HepG2 (cell line): ENCODE results near the gene CISH. TPM values are rescaled to one million over a fixed set of nuclear protein-coding genes. Genes with fewer than 3 reads are reported as not detected.

Source experiments
- AKAP8 ChIP-seq: sonication (generic); formaldehyde crosslinking; IDR thresholded peaks from 2 replicates; pipeline ENCODE4 v1.5.1; 2020; ENCODE audit warnings: mild to moderate bottlenecking, missing genetic modification reagents
- ATF2 ChIP-seq: sonication (generic); formaldehyde crosslinking; IDR thresholded peaks from 2 replicates; pipeline ENCODE4 v1.4.0; 2020; ENCODE audit warnings: missing genetic modification reagents
- E2F1 ChIP-seq: sonication (generic); formaldehyde crosslinking; IDR thresholded peaks from 2 replicates; pipeline ENCODE4 v1.5.0; 2020; ENCODE audit warnings: missing genetic modification reagents
- ERF ChIP-seq: IDR thresholded peaks from 2 replicates; pipeline ENCODE4 v1.6.1; 2018; ENCODE audit warnings: missing biosample characterization, missing genetic modification reagents
- HOXA3 ChIP-seq: sonication (generic); formaldehyde crosslinking; IDR thresholded peaks from 2 replicates; pipeline ENCODE4 v1.5.0; 2020; ENCODE audit warnings: missing genetic modification reagents
- KDM2A ChIP-seq: sonication (generic); formaldehyde crosslinking; IDR thresholded peaks from 2 replicates; pipeline ENCODE4 v1.4.0; 2020; ENCODE audit warnings: low read depth, missing genetic modification reagents, borderline replicate concordance
- MIXL1 ChIP-seq: IDR thresholded peaks from 2 replicates; pipeline ENCODE4 v1.6.1; 2016
- MXI1 ChIP-seq: IDR thresholded peaks from 3 replicates; pipeline ENCODE4 v1.6.1; 2012; ENCODE audit warnings: low read depth, low read length, inconsistent platforms, borderline replicate concordance
- NFKB2 ChIP-seq: sonication (generic); formaldehyde crosslinking; IDR thresholded peaks from 2 replicates; pipeline ENCODE4 v1.4.0; 2020; ENCODE audit warnings: missing genetic modification reagents, borderline replicate concordance
- PATZ1 ChIP-seq: sonication (generic); formaldehyde crosslinking; IDR thresholded peaks from 2 replicates; pipeline ENCODE4 v1.4.0; 2020; ENCODE audit warnings: missing genetic modification reagents
- RAD21 ChIP-seq: fragments of 450-650 bp; formaldehyde crosslinking; IDR thresholded peaks from 2 replicates; pipeline ENCODE4 v1.5.0; 2020; ENCODE audit warnings: mild to moderate bottlenecking
- SMARCE1 ChIP-seq: fragments of 450-650 bp; IDR thresholded peaks from 2 replicates; pipeline ENCODE4 v1.6.1; 2017; ENCODE audit warnings: borderline replicate concordance
- SMC3 ChIP-seq: IDR thresholded peaks from 2 replicates; pipeline ENCODE4 v1.6.1; 2011; ENCODE audit warnings: low read length, improper control_type of control experiment
- ZBTB25 ChIP-seq: IDR thresholded peaks from 2 replicates; pipeline ENCODE4 v1.6.1; 2018; ENCODE audit warnings: missing genetic modification reagents
- ZKSCAN8 ChIP-seq: IDR thresholded peaks from 2 replicates; pipeline ENCODE4 v1.6.1; 2016; ENCODE audit warnings: borderline replicate concordance, missing genetic modification reagents, missing compliant biosample characterization
- ZMAT3 ChIP-seq: sonication (generic); formaldehyde crosslinking; conservative IDR thresholded peaks from 2 replicates; pipeline ENCODE4 v1.7.0; 2021; ENCODE audit warnings: missing genetic modification reagents
- ZNF251 ChIP-seq: sonication (generic); formaldehyde crosslinking; IDR thresholded peaks from 2 replicates; pipeline ENCODE4 v1.9.0; 2021; ENCODE audit warnings: mild to moderate bottlenecking, missing genetic modification reagents
- ZNF543 ChIP-seq: sonication (generic); formaldehyde crosslinking; IDR thresholded peaks from 2 replicates; pipeline ENCODE4 v1.4.0; 2020; ENCODE audit warnings: mild to moderate bottlenecking, missing genetic modification reagents
- ZNF556 ChIP-seq: sonication (generic); formaldehyde crosslinking; IDR thresholded peaks from 2 replicates; pipeline ENCODE4 v1.4.0; 2020; ENCODE audit warnings: mild to moderate bottlenecking, missing genetic modification reagents, borderline replicate concordance
- ZNF574 ChIP-seq: sonication (generic); formaldehyde crosslinking; IDR thresholded peaks from 2 replicates; pipeline ENCODE4 v1.4.0; 2020; ENCODE audit warnings: missing genetic modification reagents
- ZNF614 ChIP-seq: IDR thresholded peaks from 2 replicates; pipeline ENCODE4 v1.6.1; 2018; ENCODE audit warnings: missing biosample characterization, missing genetic modification reagents, inconsistent platforms, borderline replicate concordance
- ZNF792 ChIP-seq: IDR thresholded peaks from 2 replicates; pipeline ENCODE4 v1.6.1; 2016
- polyA plus RNA-seq, 8 experiments: library from polyadenylated mRNA; depleted of rRNA in 3 of 8; stranded (reverse) in 7 of 8; unstranded in 1 of 8; fragments of >200 nt; fragmentation: Illumina TruSeq in 4 of 8; extraction: Trizol in 4 of 8; gene quantifications; 2 replicates each; pipeline versions ENCODE4 v1.2.1 to v1.2.3, GENCODE V29; 2011 to 2016; ENCODE audit warnings: low read depth in 4 of 8, missing spikeins in 1 of 8, mixed read lengths in 1 of 8; ENCODE audit not compliant: insufficient read depth in 1 of 8
- total RNA-seq, 5 experiments: library from RNA; depleted of rRNA; stranded (reverse); fragments of >200 nt; fragmentation: Illumina TruSeq; extraction: Trizol; gene quantifications; 2 replicates each; pipeline ENCODE4 v1.2.3, GENCODE V29; 2016; ENCODE audit warnings: low read depth in 1 of 5

The CISH gene
- total and polyA plus RNA-seq, 2 of the 13 experiments (the other 11 are each of a cell fraction or from before 2014, with no cell fraction given): 0.91 to 1.5 TPM

- TF ChIP-seq ERF (CRISPR knock-in tag) (peak; percentile 56; the same call in 1 of the 2 replicates), PATZ1 (CRISPR knock-in tag) (peak; percentile 14; the same call in 1 of the 2 replicates), ZNF574 (CRISPR knock-in tag) (peak; percentile 42; the same call in 1 of the 2 replicates), SMC3 (peak; percentile 81), ZMAT3 (no peak), RAD21 (CRISPR knock-in tag) (peak; percentile 96), HOXA3 (CRISPR knock-in tag) (no peak), MIXL1 (CRISPR knock-in tag) (no peak), MXI1 (peak; percentile 53; the same call in 1 of the 3 replicates), ZNF251 (no peak), KDM2A (CRISPR knock-in tag) (peak; percentile 55; the same call in 1 of the 2 replicates), ZKSCAN8 (CRISPR knock-in tag) (0 out of 2 replicates have a peak, but pooled peaks have one; percentile 18), ZNF556 (peak; percentile 70; the same call in 1 of the 2 replicates), ZBTB25 (CRISPR knock-in tag) (0 out of 2 replicates have a peak, but pooled peaks have one; percentile 16), NFKB2 (CRISPR knock-in tag) (0 out of 2 replicates have a peak, but pooled peaks have one; percentile 40), ATF2 (CRISPR knock-in tag) (0 out of 2 replicates have a peak, but pooled peaks have one; percentile 48), SMARCE1 (no peak), ZNF614 (peak; percentile 41; the same call in 1 of the 2 replicates), AKAP8 (CRISPR knock-in tag) (no peak), E2F1 (CRISPR knock-in tag) (0 out of 2 replicates have a peak, but pooled peaks have one; percentile 23), ZNF792 (CRISPR knock-in tag) (no peak), ZNF543 (CRISPR knock-in tag) (0 out of 2 replicates have a peak, but pooled peaks have one; percentile 18)
These were observed 4.6 kb upstream of the CISH start (continued) for GRCh38 chr3:50616003-50616769.
